T-helper 1 cell treated with Interleukin-12 subunit alpha and Interleukin-12 subunit beta and Interleukin-4 antibody, amounts not matched to agents 30 μg/mL and 1 μg/mL, for 36 hours (primary cell): Measurements from ENCODE around the gene MYO1E.

ENCODE experiments used
- H3K27ac Mint-ChIP-seq: one replicate; pipeline ENCODE4 v1.8.0; 2021; ENCODE audit warnings: mild to moderate bottlenecking, mixed read lengths
- H3K27me3 Mint-ChIP-seq: one replicate; pipeline ENCODE4 v1.8.0; 2021; ENCODE audit warnings: low read depth, mixed read lengths
- H3K36me3 Mint-ChIP-seq: one replicate; pipeline ENCODE4 v1.8.0; 2021; ENCODE audit warnings: low read depth, mixed read lengths
- H3K4me1 Mint-ChIP-seq: one replicate; pipeline ENCODE4 v1.8.0; 2021; ENCODE audit warnings: low read depth, mixed read lengths
- H3K4me3 Mint-ChIP-seq: one replicate; pipeline ENCODE4 v1.8.0; 2021; ENCODE audit warnings: mild to moderate bottlenecking, moderate library complexity, mixed read lengths
- H3K9me3 Mint-ChIP-seq: one replicate; pipeline ENCODE4 v1.8.0; 2021; ENCODE audit warnings: mixed read lengths

Gene MYO1E

DNA sequence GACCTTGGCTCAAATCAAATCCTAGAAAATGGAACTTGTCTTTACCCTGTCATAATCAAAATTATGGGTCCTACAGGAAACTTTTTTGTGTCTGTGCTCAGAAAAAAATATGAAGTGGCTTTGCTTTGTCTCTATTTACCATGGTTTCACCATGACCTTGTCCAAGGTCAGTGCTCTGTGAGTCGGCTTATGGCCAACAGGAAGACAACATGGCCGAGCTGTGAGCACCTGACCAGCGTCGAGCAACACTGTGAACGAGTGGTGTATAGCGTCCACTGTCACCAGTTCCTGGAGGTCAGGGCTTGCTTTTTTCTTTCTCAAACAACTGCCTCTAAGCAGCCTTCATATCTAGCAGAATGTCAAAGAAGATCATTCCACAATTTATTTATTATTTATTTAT lies 67.9 kb downstream of the MYO1E start:
- H3K4me1 Mint-ChIP-seq = peaks cover 30% of the 10 kb centered on the region
- no peak overlapping the region for H3K4me3 Mint-ChIP-seq
- H3K27ac Mint-ChIP-seq = no peak overlapping the region
- peaks cover 3% of the 10 kb centered on the region for H3K27me3 Mint-ChIP-seq
- H3K36me3 Mint-ChIP-seq = peaks cover 4% of the 10 kb centered on the region
- no peaks in the 10 kb centered on the region for H3K9me3 Mint-ChIP-seq

DNA sequence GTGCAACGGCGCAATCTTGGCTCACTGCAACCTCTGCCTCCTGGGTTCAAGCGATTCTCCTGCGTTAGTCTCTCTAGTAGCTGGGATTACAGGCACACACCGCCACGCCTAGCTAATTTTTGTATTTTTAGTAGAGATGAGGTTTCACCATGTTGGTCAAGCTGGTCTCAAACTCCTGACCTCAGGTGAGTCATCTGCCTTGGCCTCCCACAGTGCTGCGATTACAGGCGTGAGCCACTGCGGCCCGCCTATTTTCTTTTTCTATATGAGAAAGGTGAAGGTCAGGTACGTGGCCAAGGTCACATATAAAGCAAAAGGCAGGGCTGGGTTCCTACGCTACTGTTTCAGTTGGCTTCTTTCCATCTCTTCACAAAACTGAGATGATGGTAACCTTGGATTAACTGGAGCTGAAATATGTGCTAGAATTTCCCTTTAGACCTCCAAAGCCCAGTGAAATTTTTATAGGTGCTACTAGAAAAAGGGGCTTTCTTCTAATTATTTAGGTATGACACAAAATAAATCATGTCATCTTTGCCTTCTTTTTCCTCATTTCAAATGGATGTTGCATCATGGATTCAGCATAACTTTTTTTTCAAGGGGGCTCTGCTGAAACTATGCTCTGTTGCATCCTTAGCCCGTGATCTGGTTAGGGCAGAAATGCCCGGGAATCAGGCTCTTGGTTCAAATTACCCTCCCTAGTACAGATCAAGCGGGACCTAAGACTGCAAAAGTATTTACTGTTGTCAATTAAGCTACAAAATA lies 68.5 kb downstream of the MYO1E start:
- Mint-ChIP-seq H3K4me1 (peaks cover 35% of the 10 kb centered on the region), H3K9me3 (no peaks in the 10 kb centered on the region), H3K27me3 (peaks cover 3% of the 10 kb centered on the region), H3K4me3 (no peak overlapping the region), H3K36me3 (peaks cover 4% of the 10 kb centered on the region), H3K27ac (no peak overlapping the region)

DNA sequence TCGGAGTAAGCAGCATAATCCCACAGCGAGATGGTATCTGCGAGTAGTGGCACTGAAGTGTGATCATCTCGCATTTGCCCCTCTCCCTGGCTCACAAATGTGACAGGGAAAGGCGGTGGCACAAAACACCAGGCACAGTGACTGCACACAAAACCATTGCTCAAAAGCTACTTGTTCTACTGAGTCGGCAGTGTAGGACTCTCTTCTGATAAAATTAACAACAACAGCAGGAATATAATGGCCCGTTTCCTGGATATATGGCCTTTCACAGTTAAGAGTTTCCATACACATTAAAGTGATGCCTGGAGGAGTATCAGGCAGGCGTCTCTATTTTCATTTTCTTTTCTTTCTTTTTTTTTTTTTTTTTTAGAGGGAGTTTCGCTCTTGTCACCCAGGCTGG lies 69.0 kb downstream of the MYO1E start:
- peaks cover 40% of the 10 kb centered on the region for H3K4me1 Mint-ChIP-seq
- H3K4me3 Mint-ChIP-seq = no peak overlapping the region
- peaks cover 3% of the 10 kb centered on the region for H3K27me3 Mint-ChIP-seq
- no peak overlapping the region for H3K27ac Mint-ChIP-seq
- peaks cover 4% of the 10 kb centered on the region for H3K36me3 Mint-ChIP-seq
- H3K9me3 Mint-ChIP-seq = no peaks in the 10 kb centered on the region

DNA sequence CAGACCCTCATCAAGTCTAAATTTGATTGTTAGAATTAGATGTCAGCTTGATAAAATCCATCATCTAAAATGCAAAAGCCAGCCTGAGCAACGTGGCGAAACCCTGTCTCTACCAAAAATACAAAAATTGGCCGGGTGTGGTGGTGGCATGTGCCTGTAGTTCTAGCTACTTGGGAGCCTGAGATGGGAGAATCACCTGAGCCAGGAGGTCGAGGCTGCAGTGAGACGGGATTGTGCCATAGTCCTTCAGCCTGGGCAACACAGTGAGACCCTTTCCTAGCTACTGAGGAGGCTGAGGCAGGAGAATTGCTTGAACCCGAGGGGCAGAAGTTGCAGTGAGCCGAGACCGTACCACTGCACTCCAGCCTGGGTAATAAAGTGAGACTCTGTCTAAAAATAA lies 69.5 kb downstream of the MYO1E start:
- no peaks in the 10 kb centered on the region for H3K9me3 Mint-ChIP-seq
- no peak overlapping the region for H3K27ac Mint-ChIP-seq
- peaks cover 45% of the 10 kb centered on the region for H3K4me1 Mint-ChIP-seq

DNA sequence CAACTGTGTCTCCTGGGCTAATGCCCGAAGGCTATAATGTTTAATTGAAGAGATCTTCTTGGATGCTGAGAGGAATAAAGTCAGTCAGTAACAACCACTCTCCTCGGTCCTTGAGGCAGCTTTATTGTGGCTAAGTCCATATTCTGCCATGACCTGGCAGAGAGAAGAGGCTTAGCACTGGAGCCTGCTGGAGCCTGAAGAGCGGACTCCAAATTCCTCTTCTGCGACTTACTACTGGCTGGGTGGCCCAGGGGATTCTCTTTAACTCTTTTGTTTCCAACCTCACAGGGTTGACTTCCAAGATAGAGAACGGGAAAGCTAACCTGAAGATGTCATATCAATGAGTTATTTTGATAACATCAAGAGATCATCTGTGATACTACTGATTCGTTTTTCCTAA lies 71.1 kb downstream of the MYO1E start:
- no peaks in the 10 kb centered on the region for H3K9me3 Mint-ChIP-seq
- peaks cover 50% of the 10 kb centered on the region for H3K4me1 Mint-ChIP-seq
- peak overlapping the region; percentile 34 for H3K4me3 Mint-ChIP-seq
- H3K36me3 Mint-ChIP-seq = peaks cover 4% of the 10 kb centered on the region
- peaks cover under 1% of the 10 kb centered on the region for H3K27me3 Mint-ChIP-seq
- H3K27ac Mint-ChIP-seq = no peak overlapping the region

More for the DNA sequence above, 69.5 kb downstream of the MYO1E start:
- H3K4me3 Mint-ChIP-seq = no peak overlapping the region
- peaks cover 3% of the 10 kb centered on the region for H3K27me3 Mint-ChIP-seq
- peaks cover 4% of the 10 kb centered on the region for H3K36me3 Mint-ChIP-seq

DNA sequence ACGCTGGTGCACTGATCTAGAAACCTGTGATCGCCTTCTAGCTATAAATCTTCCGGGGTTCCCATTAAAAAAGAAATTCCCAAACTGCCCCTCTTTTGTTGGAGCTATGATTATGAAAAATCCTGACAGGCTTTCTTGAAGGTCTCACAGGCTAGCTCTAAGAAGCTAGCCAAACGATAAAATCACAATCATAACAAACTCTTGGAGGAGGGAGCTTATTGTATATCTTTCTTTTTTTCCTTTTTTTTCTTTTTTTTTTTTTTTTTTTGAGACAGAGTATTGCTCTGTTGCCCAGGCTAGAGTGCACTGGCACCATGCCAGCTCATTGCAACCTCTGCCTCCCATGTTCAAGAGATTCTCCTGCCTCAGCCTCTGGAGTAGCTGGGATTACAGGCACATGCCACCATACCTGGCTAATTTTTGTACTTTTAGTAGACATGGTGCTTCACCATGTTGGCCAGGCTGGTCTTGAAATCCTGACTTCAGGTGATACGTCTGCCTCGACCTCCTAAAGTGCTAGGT lies 72.0 kb downstream of the MYO1E start:
- H3K27ac Mint-ChIP-seq = peak overlapping the region; percentile 53
- peaks cover 4% of the 10 kb centered on the region for H3K27me3 Mint-ChIP-seq
- H3K4me1 Mint-ChIP-seq = peaks cover 53% of the 10 kb centered on the region
- peak overlapping the region; percentile 45 for H3K4me3 Mint-ChIP-seq
- H3K9me3 Mint-ChIP-seq = no peaks in the 10 kb centered on the region
- H3K36me3 Mint-ChIP-seq = peaks cover 4% of the 10 kb centered on the region

DNA sequence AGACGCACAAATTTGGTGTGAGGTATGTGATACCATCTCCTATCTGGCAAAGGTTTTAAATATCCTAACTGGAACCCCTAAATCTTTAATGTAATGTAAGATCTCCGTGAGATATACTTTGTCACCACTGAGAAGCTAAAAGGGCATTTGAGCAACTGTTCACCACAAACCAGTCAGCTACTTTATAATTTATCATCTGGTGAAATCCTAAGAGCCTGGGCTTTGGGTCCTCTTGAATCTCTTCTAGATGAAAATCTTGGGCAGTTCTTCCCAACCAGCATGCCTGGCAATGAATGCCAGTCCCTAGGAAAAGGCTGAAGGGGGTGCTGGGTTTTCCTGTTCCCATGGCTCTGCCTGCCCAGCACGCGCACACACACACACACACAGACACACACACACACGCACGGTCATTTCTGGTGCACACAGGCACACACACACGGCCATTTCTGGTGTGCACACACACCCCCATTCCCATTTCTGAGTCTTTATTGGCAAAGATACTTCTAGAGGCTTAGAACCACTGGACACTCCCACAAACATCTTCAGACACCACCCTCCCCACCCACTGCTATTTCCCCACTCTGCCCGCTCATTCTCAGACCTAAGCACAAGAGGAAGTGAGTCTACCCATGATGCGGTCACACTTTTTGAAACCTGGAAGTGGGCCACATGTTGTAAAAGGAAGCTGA lies 72.6 kb downstream of the MYO1E start:
- Mint-ChIP-seq H3K9me3 (no peaks in the 10 kb centered on the region), H3K36me3 (peaks cover 4% of the 10 kb centered on the region), H3K4me3 (peak overlapping the region; percentile 45), H3K4me1 (peaks cover 49% of the 10 kb centered on the region), H3K27ac (peak overlapping the region; percentile 53), H3K27me3 (peaks cover 4% of the 10 kb centered on the region)

DNA sequence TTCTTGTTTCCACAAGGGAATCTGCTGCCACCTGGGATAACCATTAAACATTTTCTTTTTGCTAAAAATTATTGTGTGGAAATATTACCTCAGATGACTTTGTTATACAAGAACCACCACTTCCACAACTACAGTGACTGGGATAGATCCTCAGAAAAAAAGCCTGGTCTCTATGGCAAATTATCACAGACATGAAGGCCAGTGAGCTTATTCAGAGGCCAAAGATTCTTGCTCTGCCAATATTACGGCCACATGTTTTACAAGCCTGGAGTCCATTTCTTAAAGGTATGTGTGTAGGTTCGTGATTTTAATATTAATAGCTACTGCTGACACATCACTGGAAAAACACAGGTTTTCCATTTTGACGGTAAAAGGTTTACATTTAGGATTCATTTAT lies 73.8 kb downstream of the MYO1E start:
- H3K4me3 Mint-ChIP-seq = no peak overlapping the region
- no peak overlapping the region for H3K27ac Mint-ChIP-seq
- H3K4me1 Mint-ChIP-seq = peaks cover 49% of the 10 kb centered on the region
- H3K27me3 Mint-ChIP-seq = peaks cover 4% of the 10 kb centered on the region
- no peaks in the 10 kb centered on the region for H3K9me3 Mint-ChIP-seq
- peaks cover 4% of the 10 kb centered on the region for H3K36me3 Mint-ChIP-seq

DNA sequence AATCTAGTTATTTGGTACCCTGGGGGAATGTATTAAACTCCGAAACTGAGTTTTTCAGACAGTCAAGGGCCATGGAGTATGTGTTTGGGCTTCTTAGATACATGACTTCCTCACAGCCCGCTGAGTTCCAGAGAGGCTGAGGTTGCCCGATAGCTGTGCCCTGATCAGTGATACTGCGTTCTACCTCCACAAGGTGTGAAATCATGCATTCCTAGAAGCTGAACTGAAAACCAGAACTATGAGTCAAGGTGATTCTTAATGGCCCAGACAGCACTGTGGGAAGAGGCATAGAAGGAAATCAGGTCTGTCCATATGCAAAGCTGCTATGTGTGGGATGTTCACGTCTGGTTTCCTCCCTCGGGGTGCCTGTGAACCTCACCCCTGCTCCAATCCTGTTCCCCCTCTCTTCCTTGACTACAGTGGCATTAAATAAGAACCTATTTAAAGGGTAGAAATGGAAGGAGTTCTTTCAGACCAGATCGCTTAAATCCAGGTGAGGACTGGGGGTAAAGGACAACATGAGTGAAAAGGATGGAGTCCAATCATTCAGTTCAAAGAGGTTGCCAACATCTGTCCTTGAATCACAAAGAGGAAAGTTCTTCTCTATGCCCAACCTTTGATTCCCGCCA lies 74.3 kb downstream of the MYO1E start:
- peaks cover 47% of the 10 kb centered on the region for H3K4me1 Mint-ChIP-seq
- H3K27me3 Mint-ChIP-seq = peaks cover 4% of the 10 kb centered on the region
- peak overlapping the region; percentile 77 for H3K27ac Mint-ChIP-seq
- peak overlapping the region; percentile 56 for H3K4me3 Mint-ChIP-seq
- no peaks in the 10 kb centered on the region for H3K9me3 Mint-ChIP-seq
- peaks cover 4% of the 10 kb centered on the region for H3K36me3 Mint-ChIP-seq

DNA sequence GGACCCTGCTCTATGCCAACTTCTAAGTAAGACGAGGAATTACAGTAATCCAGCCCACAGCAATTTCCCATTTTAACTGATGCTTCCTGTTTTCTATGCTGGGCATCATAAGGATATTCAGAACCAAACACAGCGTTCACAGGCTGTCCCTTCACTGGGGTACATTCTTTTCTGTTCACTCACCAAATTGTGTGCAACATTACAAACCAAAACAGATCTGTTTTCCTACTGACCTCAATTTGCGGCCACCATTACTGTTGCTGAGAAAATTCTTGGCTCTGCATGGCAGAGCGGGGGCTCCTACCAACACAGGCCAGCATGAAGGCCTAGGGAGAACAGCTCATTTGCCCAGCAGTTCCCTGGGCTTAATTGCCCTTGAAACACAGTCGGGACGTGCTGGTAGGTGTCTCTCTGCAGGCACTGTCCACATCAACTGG lies 76.5 kb downstream of the MYO1E start:
- Mint-ChIP-seq H3K9me3 (no peaks in the 10 kb centered on the region), H3K36me3 (peaks cover 2% of the 10 kb centered on the region), H3K4me3 (no peak overlapping the region), H3K27ac (no peak overlapping the region), H3K27me3 (peaks cover 4% of the 10 kb centered on the region), H3K4me1 (peaks cover 35% of the 10 kb centered on the region)

DNA sequence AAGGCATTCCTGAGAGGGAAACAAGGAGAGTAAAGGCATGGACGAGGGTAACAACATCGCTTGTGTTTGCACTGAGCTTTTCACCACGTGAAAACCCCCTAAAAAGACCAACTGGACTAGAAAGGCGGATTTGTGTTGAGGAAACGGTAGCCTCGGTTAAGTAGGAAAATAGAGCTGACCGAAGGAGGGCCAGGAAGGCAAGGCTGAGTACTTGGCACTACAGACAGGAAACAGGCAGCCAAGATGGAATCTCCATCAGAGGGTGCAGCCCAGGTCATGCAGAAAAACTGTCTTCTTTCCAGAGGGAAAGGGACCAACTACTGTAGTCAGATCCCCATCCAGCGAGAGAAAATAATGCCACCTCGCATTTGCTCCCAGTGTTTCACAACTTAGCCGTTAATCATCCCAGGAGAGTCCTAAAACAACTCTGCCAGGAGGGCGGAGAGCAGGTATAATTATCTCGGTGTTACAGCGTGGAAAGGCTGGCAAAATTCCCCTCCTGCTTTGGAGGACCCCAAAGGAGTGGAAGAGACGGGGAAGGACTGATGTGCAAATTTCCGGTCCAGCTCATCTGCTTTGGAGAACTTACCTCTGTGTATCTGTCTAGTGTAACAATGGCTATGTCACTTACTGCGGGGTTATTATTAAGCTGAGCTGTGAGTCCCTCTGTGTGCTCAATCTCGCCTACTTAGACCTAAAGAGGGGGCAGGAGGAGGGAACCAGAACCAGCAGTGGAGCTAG lies 77.2 kb downstream of the MYO1E start:
- peaks cover 1% of the 10 kb centered on the region for H3K36me3 Mint-ChIP-seq
- no peak overlapping the region for H3K4me3 Mint-ChIP-seq
- no peaks in the 10 kb centered on the region for H3K9me3 Mint-ChIP-seq
- peaks cover 29% of the 10 kb centered on the region for H3K4me1 Mint-ChIP-seq
- H3K27ac Mint-ChIP-seq = no peak overlapping the region
- H3K27me3 Mint-ChIP-seq = peaks cover 4% of the 10 kb centered on the region

DNA sequence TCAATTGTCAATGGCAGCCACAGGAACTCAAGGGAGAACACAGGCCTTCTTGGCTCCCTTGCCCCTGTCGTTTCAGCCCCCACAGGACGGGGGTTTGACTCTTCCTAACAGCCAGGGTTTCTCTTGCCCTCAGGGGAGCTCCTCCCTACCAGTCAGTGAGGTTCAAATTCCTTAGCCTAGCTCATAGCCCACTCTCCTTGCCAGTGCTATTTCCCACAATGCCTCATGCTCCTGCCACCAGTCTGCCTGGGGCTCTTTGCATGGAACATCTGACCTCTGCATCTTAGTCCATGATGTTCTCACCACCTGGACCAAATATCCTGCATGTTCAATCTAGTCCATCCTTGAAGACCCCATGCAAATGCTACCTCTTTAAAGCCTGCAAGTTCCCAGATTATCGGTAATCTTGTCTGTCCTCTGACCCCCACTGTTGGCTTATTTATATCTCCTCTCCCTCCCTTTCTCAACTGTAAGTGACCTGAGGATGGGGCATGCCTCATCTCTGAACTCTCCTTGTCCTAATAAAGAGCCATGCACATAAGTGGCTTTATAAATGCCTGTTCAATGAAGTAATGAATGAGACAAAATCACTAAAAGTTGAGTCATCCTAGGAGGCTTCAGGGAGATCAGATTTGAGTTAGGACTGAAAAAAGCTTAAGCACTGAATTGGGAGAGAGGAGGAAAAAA lies 78.0 kb downstream of the MYO1E start:
- H3K27ac Mint-ChIP-seq = no peak overlapping the region
- H3K36me3 Mint-ChIP-seq = peaks cover 1% of the 10 kb centered on the region
- peaks cover 22% of the 10 kb centered on the region for H3K4me1 Mint-ChIP-seq
- peaks cover 4% of the 10 kb centered on the region for H3K27me3 Mint-ChIP-seq
- H3K9me3 Mint-ChIP-seq = no peaks in the 10 kb centered on the region
- no peak overlapping the region for H3K4me3 Mint-ChIP-seq

DNA sequence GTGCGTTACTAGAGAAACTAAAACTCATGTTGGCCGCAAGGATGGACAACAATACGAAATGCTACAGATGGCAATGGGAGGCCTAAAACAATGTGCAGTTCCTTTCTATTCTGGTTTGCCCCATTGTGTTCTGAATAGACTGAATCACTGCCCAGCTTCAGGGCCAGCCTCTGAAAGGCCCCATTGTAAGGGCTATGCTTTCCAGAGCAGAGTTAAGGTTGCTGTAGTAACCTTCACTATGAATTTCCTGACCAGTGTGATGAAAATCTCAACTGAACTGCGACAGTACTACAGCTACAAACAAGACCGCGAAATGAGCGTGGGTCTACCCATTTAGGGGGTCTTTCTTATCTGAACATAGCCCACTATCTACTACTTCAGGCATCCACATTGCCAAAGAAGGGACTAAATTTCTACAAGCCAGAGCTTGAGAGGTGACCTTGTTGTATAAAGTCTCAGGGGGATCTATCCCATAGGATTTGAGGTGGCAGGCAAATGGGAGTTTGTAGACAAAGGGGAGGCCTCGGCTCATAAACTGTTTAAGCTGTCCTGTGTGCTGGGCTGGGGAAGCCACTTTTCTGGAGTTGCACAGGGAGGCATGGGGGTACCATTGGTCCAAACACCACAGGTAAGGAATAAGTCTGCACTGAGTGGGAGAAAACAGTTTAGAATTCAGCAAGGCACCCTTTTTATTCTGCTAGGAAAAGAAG lies 80.1 kb downstream of the MYO1E start:
- Mint-ChIP-seq H3K4me3 (no peak overlapping the region), H3K9me3 (no peaks in the 10 kb centered on the region), H3K36me3 (peaks cover 1% of the 10 kb centered on the region), H3K4me1 (peaks cover 7% of the 10 kb centered on the region), H3K27me3 (peaks cover 9% of the 10 kb centered on the region), H3K27ac (no peak overlapping the region)
